ENCODE measurements around the gene ARSD.

The ARSD gene

DNA sequence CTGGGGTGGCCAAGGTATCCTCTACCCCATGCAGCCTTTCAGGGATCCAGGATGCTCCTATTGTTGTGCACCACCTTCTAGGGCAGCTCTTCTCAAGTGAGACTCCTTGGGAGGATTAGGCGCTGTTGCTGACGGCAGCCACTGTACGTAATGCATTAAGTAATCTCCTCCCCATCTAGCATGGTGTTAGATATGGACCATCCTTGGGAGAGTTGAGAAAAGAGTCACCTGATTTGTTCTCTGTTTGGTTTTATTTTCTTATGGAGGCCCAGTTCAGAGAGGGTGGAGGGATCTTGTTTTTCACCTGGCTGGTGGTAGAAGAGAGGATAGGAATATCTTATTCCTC is 54.0 kb downstream of the ARSD start:
- FAIRE-seq = no peak
- no peak for DNase-seq (ENCODE audit: insufficient read length, low spot score)
- TF ChIP-seq, protein P1, sequence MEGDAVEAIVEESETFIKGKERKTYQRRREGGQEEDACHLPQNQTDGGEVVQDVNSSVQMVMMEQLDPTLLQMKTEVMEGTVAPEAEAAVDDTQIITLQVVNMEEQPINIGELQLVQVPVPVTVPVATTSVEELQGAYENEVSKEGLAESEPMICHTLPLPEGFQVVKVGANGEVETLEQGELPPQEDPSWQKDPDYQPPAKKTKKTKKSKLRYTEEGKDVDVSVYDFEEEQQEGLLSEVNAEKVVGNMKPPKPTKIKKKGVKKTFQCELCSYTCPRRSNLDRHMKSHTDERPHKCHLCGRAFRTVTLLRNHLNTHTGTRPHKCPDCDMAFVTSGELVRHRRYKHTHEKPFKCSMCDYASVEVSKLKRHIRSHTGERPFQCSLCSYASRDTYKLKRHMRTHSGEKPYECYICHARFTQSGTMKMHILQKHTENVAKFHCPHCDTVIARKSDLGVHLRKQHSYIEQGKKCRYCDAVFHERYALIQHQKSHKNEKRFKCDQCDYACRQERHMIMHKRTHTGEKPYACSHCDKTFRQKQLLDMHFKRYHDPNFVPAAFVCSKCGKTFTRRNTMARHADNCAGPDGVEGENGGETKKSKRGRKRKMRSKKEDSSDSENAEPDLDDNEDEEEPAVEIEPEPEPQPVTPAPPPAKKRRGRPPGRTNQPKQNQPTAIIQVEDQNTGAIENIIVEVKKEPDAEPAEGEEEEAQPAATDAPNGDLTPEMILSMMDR (IDR thresholded peaks at IDR 0.05; ENCODE audit: insufficient read depth, missing control alignments) = no peak

DNA sequence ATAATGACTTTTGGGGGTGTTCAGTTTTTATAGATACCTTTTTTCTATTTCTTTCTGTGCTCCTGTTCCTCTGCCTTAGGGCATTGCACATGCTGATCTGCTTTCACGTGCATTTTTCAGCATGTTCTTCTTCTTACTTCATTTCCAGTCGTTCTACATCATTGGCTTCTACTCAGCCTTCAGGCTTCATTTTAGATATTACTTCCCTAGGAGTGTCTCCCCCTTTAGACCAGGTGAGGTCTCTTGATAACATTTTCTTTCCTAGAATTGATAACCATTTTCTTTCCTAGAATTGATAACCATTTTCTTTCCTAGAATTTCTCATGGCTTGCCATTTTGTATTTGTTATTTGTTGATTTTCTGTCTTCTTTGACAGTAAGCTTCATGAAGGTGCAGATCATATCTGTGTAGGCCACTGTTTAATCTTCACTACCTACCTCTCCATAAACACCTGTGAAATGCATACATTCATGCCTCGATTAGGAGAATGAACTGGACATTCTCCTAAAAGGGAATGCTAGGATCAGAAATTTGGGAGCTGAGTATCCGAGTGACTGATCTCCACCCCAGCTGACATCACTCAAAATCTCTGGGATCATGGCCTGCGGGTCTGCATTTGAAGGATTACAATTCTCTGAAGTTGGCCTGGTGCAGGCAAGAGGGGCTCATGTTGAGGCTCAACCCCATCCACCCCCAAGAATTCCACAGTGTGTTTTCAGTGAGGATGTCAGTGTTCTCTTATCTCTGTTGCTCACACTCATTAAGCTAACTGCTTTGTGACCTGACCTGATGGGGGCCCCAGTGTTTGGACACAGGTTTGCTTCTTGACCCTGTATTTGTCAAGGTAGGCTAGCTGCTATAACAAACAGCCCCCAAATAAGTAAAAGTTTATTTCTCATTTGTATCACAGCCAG is 54.7 kb downstream of the ARSD start:
- no peak for FAIRE-seq

DNA sequence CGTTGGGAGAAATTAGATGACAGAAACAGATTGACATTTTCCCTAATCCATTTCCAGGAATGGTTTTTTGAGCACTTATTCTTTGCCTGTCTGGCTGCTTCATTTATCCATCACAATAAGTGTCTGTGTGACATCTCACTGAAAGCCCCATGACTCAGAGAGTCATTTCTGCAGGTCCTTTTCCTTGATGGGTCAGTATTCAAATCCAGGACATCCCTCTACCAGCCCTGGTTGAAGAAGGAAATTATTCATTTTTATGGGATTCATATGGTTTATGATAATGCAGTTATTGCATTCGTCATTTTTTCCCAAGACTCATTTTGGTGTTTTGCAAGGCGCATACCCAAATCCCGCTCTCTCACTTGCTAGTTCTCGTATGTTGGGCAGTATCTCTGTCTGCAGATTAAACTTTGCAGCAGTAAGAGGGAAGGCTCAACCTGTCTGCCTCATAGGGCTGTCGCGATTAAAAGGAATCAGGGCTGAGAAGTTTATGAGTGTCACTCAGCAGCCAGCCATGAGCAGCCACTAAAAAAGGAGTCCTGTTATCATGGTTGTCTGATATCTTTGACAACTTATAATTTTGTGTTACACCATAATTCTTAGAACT is 56.4 kb downstream of the ARSD start:
- TF ChIP-seq, protein P1 (IDR thresholded peaks at IDR 0.05; ENCODE audit: insufficient read depth, missing control alignments) = no peak
- DNase-seq (ENCODE audit: insufficient read length, low spot score) = no peak
- FAIRE-seq = no peak

More for the DNA sequence above, 54.7 kb downstream of the ARSD start:
- TF ChIP-seq, protein P1 (IDR thresholded peaks at IDR 0.05; ENCODE audit: insufficient read depth, missing control alignments) = no peak
- DNase-seq (ENCODE audit: insufficient read length, low spot score) = no peak

DNA sequence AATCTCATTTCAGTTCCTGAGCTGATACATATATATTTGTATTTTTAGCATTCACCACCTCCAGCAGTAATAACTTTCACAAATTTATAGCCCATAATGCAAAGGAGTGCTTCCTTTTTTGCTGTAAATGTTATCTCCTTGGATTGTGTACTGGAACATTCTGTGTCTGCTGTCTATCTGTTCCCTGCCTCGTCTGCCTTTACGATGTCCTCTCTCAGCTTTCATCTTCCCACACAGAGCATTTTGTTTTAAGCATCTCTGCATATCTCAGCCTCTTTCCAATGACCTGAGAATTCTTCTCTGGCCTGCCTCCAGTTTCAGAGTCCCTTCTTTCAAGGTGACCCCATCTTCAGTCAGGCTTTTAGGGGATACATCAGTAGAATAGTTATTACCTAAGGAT is 57.3 kb downstream of the ARSD start:
- no peak for FAIRE-seq
- no peak for DNase-seq (ENCODE audit: insufficient read length, low spot score)
- TF ChIP-seq, protein P1 (IDR thresholded peaks at IDR 0.05; ENCODE audit: insufficient read depth, missing control alignments) = no peak

DNA sequence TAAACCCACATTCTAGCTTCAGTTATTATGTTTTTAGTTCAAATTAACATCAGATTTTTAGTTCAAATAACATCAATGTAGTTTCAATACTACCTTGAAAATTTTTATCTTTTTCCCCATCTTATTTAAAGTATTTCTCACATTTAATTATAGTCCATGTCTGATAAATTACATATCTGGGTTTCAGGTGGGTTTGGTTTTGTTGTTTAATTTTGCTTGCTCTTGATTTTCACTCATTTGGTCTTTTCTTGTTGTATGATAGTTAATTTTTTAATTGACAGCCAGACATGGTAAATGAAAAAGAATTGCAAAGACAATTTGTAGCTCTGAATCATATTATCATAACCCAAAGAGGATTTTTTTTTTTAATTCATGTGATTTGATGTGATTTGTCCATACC is 58.5 kb downstream of the ARSD start:
- FAIRE-seq (no peak), DNase-seq (ENCODE audit: insufficient read length, low spot score) (no peak)
- TF ChIP-seq, protein P1 (IDR thresholded peaks at IDR 0.05; ENCODE audit: insufficient read depth, missing control alignments) = no peak

DNA sequence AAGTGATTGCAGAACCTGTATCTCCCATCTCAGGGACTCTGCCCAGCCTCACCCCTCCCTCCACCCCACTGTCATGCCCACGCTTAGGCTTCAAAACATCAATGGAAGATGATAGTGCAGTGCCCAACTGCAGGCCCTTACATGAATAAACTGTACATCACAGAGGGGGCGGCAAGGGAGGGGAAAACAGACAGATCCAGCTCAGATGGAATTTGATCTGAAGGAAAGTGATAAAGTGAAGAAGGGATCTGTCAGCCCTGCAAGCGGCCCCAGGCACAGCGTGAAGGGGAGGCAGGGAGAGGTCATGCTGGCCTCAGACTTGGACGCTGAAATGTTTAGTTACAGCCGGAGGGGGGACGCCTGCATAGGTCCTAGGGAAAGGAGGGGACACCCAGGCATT is 61.9 kb downstream of the ARSD start:
- FAIRE-seq (no peak), DNase-seq (ENCODE audit: insufficient read length, low spot score) (no peak)
- TF ChIP-seq, protein P1 (IDR thresholded peaks at IDR 0.05; ENCODE audit: insufficient read depth, missing control alignments) = no peak

DNA sequence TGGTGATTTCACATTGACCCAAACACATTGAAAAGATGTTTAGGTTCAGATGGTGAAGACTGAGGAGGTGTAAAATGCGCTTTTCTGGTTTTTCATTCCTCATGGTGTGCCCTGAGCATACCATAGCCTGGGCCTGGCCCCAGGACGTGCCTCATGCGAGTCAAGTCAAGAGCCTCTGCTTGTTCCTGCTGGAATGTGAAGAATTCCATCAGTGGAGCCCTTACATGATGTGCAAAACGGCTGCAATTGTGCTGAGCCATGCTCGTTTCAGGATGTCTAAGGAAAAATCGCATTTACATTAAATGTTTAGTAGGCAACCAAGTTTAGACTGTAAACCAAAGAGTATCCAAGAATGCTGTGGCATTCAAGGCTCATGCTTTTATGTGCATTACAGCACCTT is 65.5 kb downstream of the ARSD start:
- TF ChIP-seq, protein P1 (IDR thresholded peaks at IDR 0.05; ENCODE audit: insufficient read depth, missing control alignments) = no peak
- no peak for DNase-seq (ENCODE audit: insufficient read length, low spot score)
- FAIRE-seq = no peak

All from D721Med (cell line).